ENCODE results near the gene FAF1.

FAF1 gene

GRCh38 chr1:50420689-50421365, 539.2 kb downstream of the FAF1 start:
- H3K4me3 Mint-ChIP-seq: peak overlapping the region; percentile 21
- H3K4me1 Mint-ChIP-seq: peaks cover 41% of the 10 kb centered on the region
- no peaks in the 10 kb centered on the region for H3K36me3 Mint-ChIP-seq

DNA sequence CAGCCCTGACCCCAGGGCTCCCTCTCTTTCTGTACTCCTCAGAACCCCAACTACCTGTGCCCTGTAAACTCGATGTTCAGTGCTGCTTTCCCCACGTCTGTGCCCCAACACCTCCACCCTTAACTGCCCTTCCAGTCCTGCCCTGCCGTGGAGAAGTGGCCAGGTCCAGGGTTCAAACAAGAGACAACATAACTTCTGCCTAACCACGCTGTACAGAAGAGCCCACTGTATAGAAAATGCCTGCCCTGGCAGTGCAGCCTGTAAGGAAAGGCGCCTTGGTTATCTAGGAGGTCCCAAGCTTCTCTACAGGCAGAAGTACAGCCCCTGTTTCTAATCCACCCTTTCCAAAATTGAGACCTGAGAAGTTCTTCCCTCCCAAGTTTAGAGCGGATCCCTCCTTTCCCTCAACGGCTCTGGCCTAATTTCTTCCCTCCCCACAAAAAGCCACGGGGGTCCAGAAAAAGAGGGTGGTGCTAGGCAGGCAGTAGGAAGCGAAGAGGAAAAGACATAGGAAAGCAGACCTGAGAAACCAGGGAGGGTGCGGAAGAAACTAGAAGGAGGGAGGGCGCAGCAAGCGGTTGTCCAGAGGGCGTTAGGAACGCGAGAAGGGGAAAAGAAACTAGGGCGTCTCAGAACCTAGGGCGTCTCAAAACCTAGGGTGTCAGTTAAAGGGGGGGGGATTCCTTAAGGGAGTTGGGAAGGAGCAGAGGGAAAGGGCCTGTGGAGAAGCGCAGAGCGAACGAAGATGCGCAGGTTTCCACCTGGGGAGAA, 540.0 kb downstream of the FAF1 start:
- peak overlapping the region; percentile 38 for H3K4me3 Mint-ChIP-seq
- no peak overlapping the region for H3K27ac Mint-ChIP-seq
- peaks cover 41% of the 10 kb centered on the region for H3K4me1 Mint-ChIP-seq
- H3K27me3 Mint-ChIP-seq: peaks cover 90% of the 10 kb centered on the region
- H3K36me3 Mint-ChIP-seq: no peaks in the 10 kb centered on the region
- H3K9me3 Mint-ChIP-seq: peaks cover 5% of the 10 kb centered on the region
- no peak for ATAC-seq

More at GRCh38 chr1:50420689-50421365, 539.2 kb downstream of the FAF1 start:
- Mint-ChIP-seq H3K27me3 (peaks cover 90% of the 10 kb centered on the region), H3K27ac (no peak overlapping the region), H3K9me3 (peaks cover 5% of the 10 kb centered on the region)
- ATAC-seq: no peak

GRCh38 chr1:50419192-50419906, 540.7 kb downstream of the FAF1 start:
- peak overlapping the region; percentile 38 for H3K4me3 Mint-ChIP-seq
- H3K9me3 Mint-ChIP-seq: peaks cover 7% of the 10 kb centered on the region
- peaks cover 90% of the 10 kb centered on the region for H3K27me3 Mint-ChIP-seq
- ATAC-seq: no peak
- peaks cover 33% of the 10 kb centered on the region for H3K4me1 Mint-ChIP-seq
- no peaks in the 10 kb centered on the region for H3K36me3 Mint-ChIP-seq
- no peak overlapping the region for H3K27ac Mint-ChIP-seq

DNA sequence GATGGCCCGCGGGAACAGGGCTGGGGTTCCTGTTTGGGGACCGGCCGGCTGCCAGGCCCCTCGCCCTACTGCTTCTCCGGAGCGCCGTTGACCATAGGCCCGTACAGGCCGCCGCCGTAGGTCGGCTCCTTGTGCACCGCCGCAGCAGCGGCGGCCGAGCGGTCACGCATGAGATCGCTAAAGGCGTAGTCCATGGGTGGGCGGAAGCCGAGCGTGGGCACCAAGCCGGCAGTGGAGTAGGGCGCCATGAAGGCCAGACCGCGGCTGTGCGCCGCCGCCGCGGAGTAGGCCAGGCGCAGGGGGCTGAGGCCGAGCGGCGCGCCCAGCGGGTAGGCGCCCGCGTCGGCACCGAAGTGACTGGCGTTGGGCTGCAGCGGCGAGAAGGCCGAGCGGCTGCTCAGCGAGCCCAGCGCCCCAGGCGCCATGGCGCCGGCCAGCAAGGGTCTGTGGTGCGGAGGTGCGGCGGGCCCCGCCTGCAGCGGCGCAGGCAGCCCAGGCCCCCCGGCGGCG, 541.4 kb downstream of the FAF1 start:
- peaks cover 90% of the 10 kb centered on the region for H3K27me3 Mint-ChIP-seq
- H3K9me3 Mint-ChIP-seq: peaks cover 9% of the 10 kb centered on the region
- no peak for ATAC-seq
- no peak overlapping the region for H3K4me3 Mint-ChIP-seq
- H3K27ac Mint-ChIP-seq: no peak overlapping the region
- H3K4me1 Mint-ChIP-seq: peaks cover 27% of the 10 kb centered on the region
- no peaks in the 10 kb centered on the region for H3K36me3 Mint-ChIP-seq

- no peak overlapping the region for H3K4me3 Mint-ChIP-seq
- H3K4me1 Mint-ChIP-seq: peaks cover 23% of the 10 kb centered on the region
- H3K9me3 Mint-ChIP-seq: peaks cover 9% of the 10 kb centered on the region
- no peaks in the 10 kb centered on the region for H3K36me3 Mint-ChIP-seq
- no peak overlapping the region for H3K27ac Mint-ChIP-seq
- no peak for ATAC-seq
- peaks cover 90% of the 10 kb centered on the region for H3K27me3 Mint-ChIP-seq
These were observed 542.0 kb downstream of the FAF1 start for GRCh38 chr1:50417946-50418599.

- Mint-ChIP-seq H3K27ac (no peak overlapping the region), H3K36me3 (no peaks in the 10 kb centered on the region), H3K9me3 (peaks cover 9% of the 10 kb centered on the region), H3K4me3 (no peak overlapping the region), H3K27me3 (peaks cover 85% of the 10 kb centered on the region), H3K4me1 (peaks cover 19% of the 10 kb centered on the region)
- ATAC-seq: no peak
These were observed 542.6 kb downstream of the FAF1 start for GRCh38 chr1:50417507-50417906.

- no peak overlapping the region for H3K27ac Mint-ChIP-seq
- H3K4me3 Mint-ChIP-seq: no peak overlapping the region
- H3K4me1 Mint-ChIP-seq: peaks cover 16% of the 10 kb centered on the region
- no peak for ATAC-seq
- no peaks in the 10 kb centered on the region for H3K36me3 Mint-ChIP-seq
- H3K9me3 Mint-ChIP-seq: peaks cover 9% of the 10 kb centered on the region
- H3K27me3 Mint-ChIP-seq: peaks cover 78% of the 10 kb centered on the region
These were observed 543.3 kb downstream of the FAF1 start for GRCh38 chr1:50416553-50417453.

GRCh38 chr1:50416150-50416527, 543.9 kb downstream of the FAF1 start:
- no peak for ATAC-seq
- H3K27me3 Mint-ChIP-seq: peaks cover 71% of the 10 kb centered on the region
- no peaks in the 10 kb centered on the region for H3K36me3 Mint-ChIP-seq
- no peak overlapping the region for H3K27ac Mint-ChIP-seq
- peaks cover 12% of the 10 kb centered on the region for H3K4me1 Mint-ChIP-seq
- no peak overlapping the region for H3K4me3 Mint-ChIP-seq
- peaks cover 9% of the 10 kb centered on the region for H3K9me3 Mint-ChIP-seq

DNA sequence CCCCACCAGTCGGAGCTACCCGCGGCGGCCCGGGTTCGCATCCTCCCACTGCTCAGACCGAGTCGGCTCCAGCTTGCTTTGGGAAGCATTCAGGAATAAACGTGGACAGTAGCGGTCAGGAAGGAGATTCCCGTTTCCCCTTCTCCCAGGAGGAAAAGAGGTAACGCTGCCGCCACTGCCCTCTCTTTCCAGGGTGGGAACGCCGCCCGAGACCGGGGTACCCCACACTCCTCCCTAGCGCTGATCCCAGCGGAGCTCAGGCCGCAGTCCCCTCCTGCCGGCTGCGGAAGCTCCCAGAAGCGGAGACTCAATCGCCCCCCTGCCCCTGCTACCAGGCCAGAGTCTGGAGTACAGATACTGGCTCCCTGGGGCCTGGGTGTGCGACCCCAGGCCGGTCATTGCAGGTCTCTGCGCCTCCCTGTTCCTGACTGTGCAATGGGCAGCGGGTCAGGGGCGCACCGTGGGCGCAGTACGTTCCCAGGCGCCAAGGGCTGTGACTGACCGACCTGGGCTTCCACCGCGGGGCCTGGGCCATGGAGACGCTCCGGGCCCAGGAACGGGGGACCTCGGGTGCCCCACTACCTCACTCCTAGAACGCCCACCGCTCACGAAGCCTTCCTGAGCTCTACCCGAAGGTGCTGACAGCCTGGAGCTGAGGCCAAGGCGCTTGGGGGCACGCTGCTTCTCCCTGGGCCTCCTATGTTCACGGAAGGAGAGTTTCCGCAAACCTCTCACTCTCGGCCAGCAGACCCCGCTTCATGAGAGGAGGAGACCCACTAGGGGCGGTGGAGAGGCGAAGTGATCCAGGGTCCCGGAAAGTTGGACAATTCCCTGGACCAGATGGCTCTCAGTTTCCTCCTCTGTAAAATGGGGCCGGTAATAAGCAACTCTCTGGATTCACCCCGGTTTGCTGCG, 544.6 kb downstream of the FAF1 start:
- no peak overlapping the region for H3K27ac Mint-ChIP-seq
- no peak overlapping the region for H3K4me3 Mint-ChIP-seq
- H3K27me3 Mint-ChIP-seq: peaks cover 67% of the 10 kb centered on the region
- H3K9me3 Mint-ChIP-seq: peaks cover 8% of the 10 kb centered on the region
- no peaks in the 10 kb centered on the region for H3K36me3 Mint-ChIP-seq
- H3K4me1 Mint-ChIP-seq: peaks cover 10% of the 10 kb centered on the region
- ATAC-seq: no peak

DNA sequence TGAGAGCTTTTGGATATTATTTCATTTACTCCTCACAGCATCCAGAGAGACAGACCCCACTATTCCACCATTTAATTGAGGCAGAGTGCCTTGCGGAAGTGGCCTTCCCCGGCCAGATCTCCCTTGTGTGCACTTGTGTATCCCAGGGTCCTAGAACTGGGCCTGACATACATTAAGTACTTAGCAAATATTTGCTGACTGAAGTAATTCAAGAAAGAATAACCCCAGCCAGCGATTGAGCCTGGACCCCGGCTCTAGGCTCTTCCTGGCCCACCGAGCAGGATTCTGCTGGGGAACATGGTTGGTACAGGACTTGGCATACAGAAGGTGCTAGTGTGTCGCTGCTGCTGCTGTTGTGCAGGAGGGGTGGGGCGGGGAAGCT, 545.2 kb downstream of the FAF1 start:
- peaks cover 4% of the 10 kb centered on the region for H3K4me1 Mint-ChIP-seq
- peaks cover 4% of the 10 kb centered on the region for H3K9me3 Mint-ChIP-seq
- H3K27me3 Mint-ChIP-seq: peaks cover 61% of the 10 kb centered on the region
- no peaks in the 10 kb centered on the region for H3K36me3 Mint-ChIP-seq
- no peak overlapping the region for H3K4me3 Mint-ChIP-seq
- ATAC-seq: no peak
- H3K27ac Mint-ChIP-seq: no peak overlapping the region

GRCh38 chr1:50412813-50413476, 547.1 kb downstream of the FAF1 start:
- H3K36me3 Mint-ChIP-seq: no peaks in the 10 kb centered on the region

GRCh38 chr1:50405814-50406213, 554.3 kb downstream of the FAF1 start:
- ATAC-seq: no peak
- Mint-ChIP-seq H3K4me1 (no peaks in the 10 kb centered on the region), H3K36me3 (no peaks in the 10 kb centered on the region), H3K27me3 (peaks cover 53% of the 10 kb centered on the region), H3K4me3 (no peak overlapping the region), H3K27ac (no peak overlapping the region), H3K9me3 (peaks cover 5% of the 10 kb centered on the region)

More at GRCh38 chr1:50412813-50413476, 547.1 kb downstream of the FAF1 start:
- peaks cover 4% of the 10 kb centered on the region for H3K9me3 Mint-ChIP-seq
- no peaks in the 10 kb centered on the region for H3K4me1 Mint-ChIP-seq
- H3K27me3 Mint-ChIP-seq: peaks cover 49% of the 10 kb centered on the region
- no peak overlapping the region for H3K4me3 Mint-ChIP-seq
- no peak overlapping the region for H3K27ac Mint-ChIP-seq
- ATAC-seq: no peak

GRCh38 chr1:50393522-50394120, 566.4 kb downstream of the FAF1 start:
- ATAC-seq: no peak
- Mint-ChIP-seq H3K4me1 (no peaks in the 10 kb centered on the region), H3K27me3 (peaks cover 31% of the 10 kb centered on the region), H3K27ac (no peak overlapping the region), H3K4me3 (no peak overlapping the region), H3K36me3 (no peaks in the 10 kb centered on the region), H3K9me3 (peaks cover 18% of the 10 kb centered on the region)

Measured in stimulated activated memory B cell treated with anti-CD40 and anti-IgM and Interleukin-4, amounts not matched to agents 10 μg/mL and 1 μg/mL and 100 μg/mL, for 72 hours (primary cell).